GM18873 (cell line): ENCODE measurements around the gene DAPK3.
"Not testable (repeated sequence)": the region's sequence is repeated elsewhere in the genome, so short reads cannot be mapped to it uniquely, and the experiment has no call there.

ENCODE experiments used
- ATAC-seq: cut with Tn5 transposase; IDR thresholded peaks from one replicate; pipeline ENCODE4 v1.9.1; 2021; ENCODE audit warnings: mild to moderate bottlenecking, moderate library complexity, moderate number of reproducible peaks; ENCODE audit not compliant: unreplicated experiment, low FRiP score

Gene DAPK3

DNA sequence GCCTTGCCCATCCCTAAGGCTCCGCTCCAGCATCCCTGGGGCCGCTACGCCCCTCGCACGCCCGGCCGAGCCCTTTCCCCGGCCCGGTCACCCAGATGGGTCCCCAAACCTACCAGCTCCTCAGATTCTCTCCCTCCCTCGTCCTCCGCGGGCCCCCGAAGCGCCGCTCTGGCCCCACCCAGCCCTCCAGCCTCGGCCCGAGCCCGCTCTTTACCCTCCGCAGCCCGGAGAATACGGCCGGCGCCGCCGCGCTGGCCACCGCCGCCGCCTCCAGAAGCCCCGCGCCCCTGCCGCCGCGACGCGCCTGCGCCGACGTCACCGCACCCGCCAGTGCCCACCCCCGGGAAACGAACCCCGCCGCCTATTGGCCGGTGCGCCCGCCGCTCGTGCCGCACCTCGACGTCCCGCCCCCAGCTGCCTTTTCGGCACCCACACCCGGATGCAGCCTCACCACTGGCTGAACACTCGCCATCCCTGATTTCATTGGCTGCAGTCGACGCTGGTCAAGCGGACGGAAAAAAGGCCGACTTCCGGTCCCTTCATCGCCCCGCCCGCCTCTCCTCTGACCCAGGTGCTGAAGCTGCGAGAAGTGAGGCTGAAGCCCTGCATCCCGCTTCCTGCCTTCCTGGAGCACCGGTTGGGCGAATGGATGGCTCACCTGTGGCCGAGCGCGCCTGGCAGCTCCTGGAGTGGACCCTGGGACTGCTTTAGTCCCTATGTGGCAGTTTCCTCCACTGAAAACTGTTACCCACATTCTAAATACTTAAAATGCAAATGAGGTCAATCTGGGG is at the start of gene DAPK3:
Gene DAPK3 (minus strand): TSS at position 292 of the 791 bp plus-strand sequence. CDS start 1,364 bp downstream, outside the sequence.
- ATAC-seq = peak; percentile 90

DNA sequence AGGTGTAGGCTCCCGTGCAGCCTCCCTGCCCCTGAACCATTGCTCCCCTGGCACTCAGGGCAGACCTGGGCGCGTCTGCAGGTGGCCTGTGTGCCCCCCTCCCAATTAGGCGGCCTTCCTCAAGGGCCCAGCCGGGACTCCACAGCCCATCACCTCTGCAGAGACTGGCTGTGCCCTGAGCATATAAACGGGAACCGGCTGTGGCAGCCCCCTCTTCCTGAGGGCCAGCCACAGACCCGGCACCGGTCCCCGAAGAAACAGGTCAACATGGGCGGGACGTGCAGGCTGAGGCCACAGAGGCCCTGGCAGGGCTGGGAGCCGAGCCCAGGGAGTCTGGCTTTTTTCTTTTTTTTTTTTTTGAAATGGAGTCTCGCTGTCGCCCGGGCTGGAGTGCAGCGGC is 48.7 kb upstream of the DAPK3 start:
- ATAC-seq = no peak

DNA sequence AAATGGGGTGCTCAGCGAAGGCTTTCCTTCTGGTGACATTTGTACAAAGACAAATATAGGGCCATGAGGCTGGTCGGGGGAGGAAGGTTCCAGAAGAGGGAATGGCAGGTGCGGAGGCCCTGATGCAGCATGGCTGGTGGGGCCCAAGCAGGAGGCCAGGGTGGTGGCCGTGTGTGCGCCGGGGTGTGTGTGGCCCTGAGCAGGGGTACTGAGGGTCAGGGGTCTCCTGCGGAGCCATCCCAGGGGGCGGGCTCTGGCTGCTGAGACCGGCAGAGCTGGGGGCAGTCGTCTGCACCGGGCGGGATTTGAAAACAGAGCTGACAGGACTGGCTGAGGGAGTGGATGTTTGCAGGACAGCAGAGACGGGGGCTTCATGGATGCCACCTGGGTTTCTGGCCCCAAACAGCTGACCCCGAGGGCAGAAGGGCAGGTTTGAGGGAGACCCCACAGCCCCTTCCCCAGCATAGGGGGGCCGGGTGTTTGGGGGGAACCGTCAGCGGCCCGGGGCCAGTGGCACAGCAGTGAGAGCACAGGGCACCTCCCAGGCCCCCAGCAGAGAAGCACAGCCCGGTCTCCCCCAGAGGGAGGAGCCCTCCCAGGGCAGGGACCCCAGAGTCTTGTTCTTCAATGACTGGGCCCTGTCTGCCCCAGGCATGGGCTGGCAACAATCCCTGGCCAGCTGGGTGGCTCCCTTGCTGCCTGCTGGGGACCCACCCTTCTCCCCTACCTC is 48.0 kb upstream of the DAPK3 start:
- no peak for ATAC-seq

DNA sequence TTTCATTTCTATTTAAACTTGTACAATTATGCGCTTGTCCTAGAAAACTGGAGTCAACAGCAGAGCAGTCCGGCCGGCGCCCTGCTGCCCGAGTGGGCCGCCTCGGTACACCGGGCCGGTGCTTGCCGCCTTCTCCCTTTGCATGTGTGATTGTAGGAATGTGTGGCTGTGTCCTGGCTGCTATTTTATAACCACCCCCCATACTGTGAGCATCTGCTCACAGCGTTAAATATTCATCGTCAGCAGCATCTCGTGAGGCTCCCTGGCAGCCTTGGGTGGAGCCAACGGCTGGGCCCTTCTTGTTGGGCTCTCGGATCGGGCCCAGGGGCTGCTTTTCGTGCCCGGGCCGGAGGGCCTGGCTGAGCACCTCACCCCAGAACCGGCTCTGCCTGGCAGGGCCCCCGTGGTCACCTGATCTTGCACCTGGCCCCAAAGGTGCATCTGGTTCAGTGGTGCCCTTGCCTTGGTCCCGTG is 47.3 kb upstream of the DAPK3 start:
- no peak for ATAC-seq

DNA sequence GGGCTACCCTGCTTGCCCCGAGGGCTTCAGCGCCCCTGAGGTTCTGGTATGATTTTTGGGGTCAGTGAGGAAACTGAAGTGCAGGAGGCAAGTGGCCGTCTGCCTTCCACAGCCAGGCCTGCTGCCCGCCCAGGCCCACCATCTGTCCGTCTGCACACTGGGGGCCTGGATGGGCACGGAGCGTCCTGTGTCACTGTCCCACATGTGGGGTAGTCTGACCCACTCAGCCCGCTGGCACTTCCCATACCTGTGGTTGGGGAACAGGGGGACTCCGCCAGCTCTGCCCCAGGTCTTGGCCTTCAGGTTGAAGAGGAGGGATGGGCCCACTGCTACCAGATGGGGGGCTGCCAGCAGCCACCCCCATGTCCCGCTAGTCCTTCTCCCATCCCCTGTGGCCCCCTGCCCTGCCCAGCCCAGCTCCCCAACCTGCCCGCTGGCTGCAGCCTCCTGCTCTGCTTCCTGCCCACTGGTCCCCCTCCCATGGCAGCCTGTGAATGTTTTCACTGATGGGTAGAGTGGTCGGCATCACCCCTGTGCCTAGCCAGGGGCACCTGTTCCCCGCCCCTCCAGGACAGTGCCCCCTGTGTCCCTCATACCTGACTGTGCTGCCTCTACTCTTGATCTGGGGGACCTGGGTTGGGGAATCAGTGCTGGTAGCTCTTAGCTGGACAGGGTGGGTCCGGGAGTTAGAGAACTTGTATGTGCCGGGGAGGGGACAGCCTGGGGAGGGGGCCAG is 46.2 kb upstream of the DAPK3 start:
- no peak for ATAC-seq

DNA sequence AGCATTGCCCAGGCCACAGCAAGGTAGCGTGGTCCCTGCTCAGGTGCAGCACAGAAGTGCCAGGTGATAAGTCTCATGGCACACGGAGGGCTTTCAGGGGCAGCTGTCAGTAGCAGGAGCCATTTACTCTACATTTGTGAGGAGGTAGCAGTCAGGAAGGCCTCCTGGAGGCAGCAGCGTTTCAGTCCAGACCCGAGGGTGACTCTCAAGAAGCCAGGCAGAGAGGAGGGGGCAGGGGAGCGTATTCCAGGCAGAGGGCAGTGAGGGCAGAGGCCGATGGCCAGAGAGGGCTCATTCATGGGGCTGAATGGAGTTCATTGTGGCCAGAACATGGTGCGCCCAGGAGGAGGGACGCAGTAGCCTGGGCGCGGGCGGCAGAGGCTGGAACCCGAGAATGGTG is 45.6 kb upstream of the DAPK3 start:
- no peak for ATAC-seq

DNA sequence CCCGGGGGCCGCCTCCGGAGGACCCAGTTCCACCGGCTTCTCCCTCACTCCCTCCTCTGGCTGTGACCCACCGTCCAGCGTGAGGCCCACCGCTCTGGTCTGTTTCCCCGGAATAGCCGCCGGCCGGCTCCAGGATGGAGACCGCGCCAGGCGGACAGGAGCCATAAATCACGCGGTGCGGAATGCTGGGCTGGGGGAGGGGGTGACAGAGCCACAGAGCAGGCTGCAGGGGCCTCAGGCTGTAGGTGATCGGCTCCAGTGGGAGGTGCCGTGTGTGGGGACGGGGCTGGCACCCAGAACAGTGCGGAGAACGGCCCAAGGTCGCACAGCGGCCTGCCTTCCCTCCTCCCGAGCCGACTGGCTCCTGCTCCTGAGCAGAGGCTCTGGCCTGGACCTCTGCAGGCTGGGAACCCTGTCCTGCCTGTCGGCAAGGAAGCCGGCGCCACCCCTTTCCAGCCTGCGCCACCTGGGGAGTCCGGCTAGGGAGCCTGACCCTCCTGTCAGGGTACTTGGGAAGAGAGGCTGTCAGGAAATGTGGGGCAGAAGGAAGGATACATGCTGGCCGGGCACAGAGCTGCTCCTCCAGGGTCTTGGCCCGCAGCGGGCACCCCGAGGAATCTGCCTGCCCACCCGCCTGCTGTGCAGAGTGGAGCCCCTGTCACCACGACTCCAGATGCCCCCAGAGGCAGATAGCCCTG is 45.0 kb upstream of the DAPK3 start:
- no peak for ATAC-seq

DNA sequence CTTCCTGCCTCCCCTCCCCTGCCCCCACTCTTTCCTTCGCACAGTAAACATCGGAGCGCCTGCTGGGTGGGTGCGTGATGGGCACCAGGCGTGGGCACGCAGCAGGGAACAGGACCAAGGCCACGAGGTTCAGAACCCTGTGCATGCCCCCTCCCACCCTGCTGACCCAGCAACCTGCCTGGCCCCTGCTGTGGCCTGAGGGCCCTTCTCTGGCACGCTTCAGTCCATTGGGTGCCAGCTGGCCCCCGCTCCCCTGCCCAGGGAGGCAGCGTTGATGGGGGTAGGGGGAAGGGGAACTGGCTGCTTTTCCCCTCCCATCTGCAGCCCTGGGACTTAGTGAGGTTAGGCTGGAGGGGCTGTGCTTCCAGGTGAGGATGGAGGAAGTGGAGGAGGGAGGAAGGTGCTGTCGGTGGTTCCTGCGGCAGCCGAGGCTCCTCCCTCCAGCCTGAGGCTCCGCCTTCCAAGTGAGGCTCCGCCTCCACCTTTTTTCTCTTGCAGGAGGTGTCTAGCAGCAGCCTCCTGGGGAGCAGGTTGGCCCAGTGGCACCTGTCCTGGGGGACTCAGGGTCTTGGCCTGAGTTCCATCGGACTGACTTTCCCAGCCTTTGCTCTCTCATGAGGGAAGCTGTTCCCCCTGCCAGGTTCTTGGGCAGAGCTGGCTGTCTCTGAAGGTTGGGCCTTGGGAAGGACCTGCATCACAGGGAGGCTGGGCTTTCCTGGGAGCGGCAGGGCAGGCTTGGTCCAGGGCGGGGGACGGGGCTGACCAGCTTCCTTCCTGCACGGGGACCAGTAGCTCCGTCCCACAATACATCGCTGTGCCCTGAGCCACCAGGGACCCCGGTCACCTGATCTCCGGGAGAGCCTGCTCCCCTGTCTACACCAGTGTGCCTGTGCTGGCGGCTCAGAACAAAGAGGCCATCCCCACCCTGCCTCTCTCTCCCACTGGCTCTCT is 43.9 kb upstream of the DAPK3 start:
- no peak for ATAC-seq

DNA sequence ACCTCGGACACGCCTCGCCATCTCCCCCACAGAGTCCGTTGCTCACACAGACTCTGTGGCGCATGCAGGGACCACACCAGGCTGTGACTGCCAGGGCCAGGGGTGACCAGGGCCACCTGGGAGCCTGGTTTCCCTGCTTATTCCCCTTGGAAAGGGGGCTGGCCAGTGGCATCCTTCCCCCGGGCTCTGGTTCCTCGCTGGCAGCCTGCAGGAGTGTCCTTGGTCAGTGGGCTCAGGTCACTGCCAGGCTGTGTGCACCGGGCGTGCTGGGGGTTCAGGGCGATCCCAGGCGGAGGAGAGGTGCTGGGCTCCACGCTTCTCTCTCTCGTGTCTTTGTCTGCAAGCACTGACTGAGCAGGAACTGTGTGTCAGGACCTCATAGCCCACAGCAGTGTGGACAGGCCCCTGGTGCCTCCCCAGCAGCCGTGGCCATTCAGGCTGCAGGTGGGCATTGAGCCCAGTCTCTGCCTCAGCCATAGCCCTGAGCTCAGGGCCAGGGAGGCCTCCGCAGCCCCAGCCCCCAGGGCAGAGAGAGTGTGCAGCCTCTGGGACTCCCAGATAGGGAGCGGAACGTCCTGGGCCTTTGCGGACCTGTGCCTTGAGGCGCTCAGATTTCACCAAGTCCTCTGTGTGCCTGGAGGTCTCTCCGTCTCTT is 43.1 kb upstream of the DAPK3 start:
- no peak for ATAC-seq

DNA sequence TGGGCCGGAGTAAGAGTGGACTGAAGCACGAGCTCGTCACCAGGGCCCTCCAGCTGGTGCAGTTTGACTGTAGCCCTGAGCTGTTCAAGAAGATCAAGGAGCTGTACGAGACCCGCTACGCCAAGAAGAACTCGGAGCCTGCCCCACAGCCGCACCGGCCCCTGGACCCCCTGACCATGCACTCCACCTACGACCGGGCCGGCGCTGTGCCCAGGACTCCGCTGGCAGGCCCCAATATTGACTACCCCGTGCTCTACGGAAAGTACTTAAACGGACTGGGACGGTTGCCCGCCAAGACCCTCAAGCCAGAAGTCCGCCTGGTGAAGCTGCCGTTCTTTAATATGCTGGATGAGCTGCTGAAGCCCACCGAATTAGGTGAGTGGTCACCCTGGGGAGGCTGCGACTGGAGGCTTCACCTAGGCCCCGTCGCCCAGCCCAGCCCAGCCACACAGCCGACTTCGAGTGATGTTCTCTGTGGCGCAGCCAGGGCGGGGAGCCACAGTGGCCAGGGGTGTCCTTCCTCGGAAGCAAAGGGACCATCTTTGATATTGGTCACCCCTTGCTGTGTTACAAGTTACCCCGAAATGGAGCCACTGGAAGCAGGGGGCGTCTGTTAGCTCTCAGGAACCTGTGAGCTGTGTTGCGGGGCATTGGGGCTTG is 42.2 kb upstream of the DAPK3 start:
- ATAC-seq = no peak

DNA sequence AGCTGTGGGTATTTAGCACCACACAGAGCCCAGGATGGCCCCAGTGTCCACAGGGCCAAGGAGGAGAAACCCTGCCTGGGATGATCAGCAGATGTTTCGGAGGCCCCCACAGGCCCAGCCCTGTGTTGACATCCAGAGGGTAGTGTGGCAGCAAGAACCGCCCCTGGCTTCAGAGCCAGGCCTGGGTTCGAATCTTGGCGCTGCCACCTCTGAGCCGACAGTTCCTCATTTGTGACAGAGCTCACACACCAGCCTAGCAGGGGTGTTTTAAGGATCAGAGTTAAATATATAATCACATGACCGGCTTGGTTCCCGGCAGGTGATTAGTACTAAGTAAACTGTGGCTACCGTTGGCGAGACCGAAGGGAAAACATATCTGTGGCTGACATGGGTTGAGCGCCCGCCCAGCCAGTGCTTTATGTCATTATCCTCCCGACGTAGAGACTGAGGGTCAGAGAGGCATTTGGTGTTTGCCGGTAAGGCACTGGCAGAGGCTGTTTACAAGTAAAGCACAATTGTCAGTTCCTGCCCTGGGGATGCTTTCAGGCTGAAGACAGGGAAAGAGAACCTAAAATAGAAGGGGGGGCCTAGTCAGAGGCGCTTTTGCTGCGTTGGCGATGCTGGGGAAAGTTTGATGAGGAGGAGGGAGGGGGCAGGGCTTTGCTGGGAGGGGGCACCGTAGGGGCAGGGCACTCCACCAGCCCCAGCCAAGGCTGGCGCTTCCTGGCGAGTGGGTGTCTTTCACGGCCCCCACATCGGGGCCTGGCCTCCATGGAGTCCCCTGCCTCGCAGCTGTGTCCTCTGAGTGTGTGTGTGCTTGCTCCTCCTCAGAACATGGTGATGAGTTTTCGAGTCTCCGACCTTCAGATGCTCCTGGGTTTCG is 41.4 kb upstream of the DAPK3 start:
- ATAC-seq = no peak

DNA sequence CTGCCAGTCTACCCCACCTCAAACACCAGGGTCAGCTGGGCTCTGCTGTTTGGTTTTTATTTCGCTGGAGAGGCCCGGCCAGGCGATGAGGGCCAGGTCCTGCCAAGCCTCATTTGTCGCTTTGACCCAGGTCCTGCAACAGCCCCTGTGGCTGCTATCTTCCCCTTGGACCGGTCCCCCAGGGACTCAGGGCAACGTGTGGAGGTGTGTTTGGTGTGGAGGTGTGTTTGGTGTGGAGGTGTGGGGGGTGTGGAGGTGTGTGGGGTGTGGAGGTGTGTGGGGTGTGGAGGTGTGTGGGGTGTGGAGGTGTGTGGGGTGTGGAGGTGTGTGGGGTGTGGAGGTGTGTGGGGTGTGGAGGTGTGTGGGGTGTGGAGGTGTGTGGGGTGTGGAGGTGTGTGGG is 40.5 kb upstream of the DAPK3 start:
- ATAC-seq = not testable (repeated sequence)

DNA sequence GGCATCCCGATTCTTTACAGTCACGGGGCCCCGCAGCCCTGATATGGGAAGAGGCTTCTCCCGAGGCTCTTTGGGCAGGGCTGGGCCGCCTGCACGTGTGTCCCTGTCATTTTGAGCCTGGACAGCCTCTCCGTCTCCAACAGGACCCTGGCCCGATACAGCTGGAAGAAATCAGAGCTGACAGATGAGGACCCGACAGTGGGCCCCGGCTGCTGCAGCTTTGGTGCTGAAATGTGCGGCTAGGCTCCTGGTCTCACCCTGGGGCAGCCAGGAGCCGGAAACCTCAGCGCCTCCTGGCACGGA is 39.9 kb upstream of the DAPK3 start:
- no peak for ATAC-seq

DNA sequence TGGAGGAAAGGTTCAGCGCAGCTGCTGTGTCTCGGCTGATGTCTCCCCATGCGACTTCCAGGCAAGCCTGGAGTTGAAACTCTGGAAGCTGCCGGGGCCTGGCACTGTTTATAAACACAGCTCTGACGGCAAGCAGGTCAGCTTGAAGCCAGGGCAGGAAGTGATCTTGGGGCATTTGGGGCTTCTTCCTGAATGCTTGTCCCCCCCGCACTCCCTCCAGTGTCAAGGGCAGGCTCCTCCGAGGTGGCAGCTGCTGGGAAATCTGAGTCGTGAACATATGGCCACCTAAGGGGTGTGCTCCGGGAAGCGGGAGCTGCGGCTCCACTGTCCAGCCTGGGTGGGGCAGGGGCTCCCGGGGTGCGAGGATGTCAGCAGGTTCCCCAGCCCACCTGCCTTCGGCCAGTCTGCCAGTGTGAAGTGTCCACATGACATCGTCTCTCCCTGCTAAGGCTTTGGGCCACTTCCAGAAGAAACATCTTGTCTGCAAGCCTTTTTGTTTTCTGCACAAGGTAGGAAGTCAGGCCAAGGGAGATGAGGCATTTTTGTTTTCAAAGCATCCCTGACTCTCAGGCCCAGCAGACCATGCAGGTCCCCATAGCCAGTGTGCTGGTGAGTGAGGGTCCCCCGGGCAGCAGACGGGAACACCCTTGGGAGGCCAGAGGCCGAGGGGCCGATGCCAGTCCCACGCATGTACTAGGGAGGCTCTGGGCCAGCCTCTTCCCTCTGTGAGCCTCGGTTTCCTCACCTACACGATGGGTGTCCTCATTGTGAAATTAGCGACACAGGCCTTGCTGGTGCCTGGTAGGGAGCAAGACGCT is 39.3 kb upstream of the DAPK3 start:
- ATAC-seq = no peak

DNA sequence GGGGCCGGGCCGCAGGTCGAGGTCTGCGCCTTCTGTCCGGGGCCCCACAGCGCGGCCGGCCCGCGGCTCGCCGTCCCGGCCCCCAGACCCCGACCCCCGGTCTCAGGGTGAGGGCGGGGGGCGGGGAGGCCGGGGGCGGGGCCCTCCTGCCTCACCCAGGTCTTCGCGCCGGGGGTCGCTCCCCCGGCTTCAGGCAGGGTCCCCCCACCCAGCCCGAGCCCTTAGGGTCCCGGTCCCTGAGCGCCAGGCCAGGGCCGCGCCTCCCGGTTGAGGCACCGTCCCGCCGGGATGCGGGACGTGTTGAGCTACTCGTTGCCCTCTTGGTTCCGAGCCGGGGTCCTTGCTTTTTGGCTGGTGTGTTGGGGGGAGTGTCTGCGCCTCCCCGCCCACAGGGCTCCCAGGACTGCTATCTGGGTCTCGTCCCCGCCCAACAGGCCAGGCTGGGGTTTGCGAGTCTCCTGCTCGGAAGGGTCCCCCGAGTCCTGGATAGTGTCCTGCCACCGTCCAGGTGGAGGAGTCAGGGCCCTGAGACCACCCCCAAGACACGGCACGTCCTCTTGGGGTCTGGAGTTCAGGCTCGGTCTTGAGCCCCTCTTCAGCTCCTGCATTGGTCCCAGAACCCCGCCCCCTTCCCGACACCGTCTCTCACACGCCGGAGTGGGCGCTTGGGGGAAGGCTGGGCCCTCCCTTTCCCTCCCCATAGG is 37.1 kb upstream of the DAPK3 start:
- no peak for ATAC-seq
